MM.1S (cell line): ENCODE measurements around the gene GAREM1.
"Not testable (repeated sequence)": the region's sequence is repeated elsewhere in the genome, so short reads cannot be mapped to it uniquely, and the experiment has no call there.

Source experiments
- DNase-seq: peaks from one replicate; pipeline ENCODE4 v3.0.0-alpha.2; 2015
- H2AFZ ChIP-seq: fragments of 300-600 bp; sonication (generic); 2 replicates; pipeline ENCODE4 v1.6.0; 2016; ENCODE audit warnings: antibody characterized with exemption, low read length
- H3F3A ChIP-seq: fragments of 300-600 bp; sonication (generic); 2 replicates; pipeline ENCODE4 v1.6.1; 2016; ENCODE audit warnings: mild to moderate bottlenecking, antibody characterized with exemption, low read length, moderate library complexity, mixed read lengths; ENCODE audit not compliant: insufficient read depth
- H3K27ac ChIP-seq: fragments of 300-600 bp; sonication (generic); 2 replicates; pipeline ENCODE4 v1.5.1; 2016; ENCODE audit warnings: mild to moderate bottlenecking, low read length
- H3K27me3 ChIP-seq: fragments of 300-600 bp; sonication (generic); replicated peaks from 2 replicates; pipeline ENCODE4 v1.6.0; 2016; ENCODE audit warnings: low read length; ENCODE audit not compliant: insufficient read depth
- H3K36me3 ChIP-seq: fragments of 300-600 bp; sonication (generic); replicated peaks from 2 replicates; pipeline ENCODE4 v1.6.1; 2016; ENCODE audit warnings: mild to moderate bottlenecking, low read length, mixed read lengths; ENCODE audit not compliant: insufficient read depth
- H3K4me1 ChIP-seq: fragments of 300-600 bp; sonication (generic); 2 replicates; pipeline ENCODE4 v1.6.1; 2016; ENCODE audit warnings: low read length, mixed read lengths
- H3K4me2 ChIP-seq: fragments of 300-600 bp; sonication (generic); 2 replicates; pipeline ENCODE4 v1.6.0; 2016; ENCODE audit warnings: low read depth, low read length
- H3K4me3 ChIP-seq: fragments of 300-600 bp; sonication (generic); 2 replicates; pipeline ENCODE4 v1.5.1; 2016; ENCODE audit warnings: low read length, mixed read lengths
- H3K79me2 ChIP-seq: fragments of 300-600 bp; sonication (generic); 2 replicates; pipeline ENCODE4 v1.6.1; 2016; ENCODE audit warnings: mixed run types, low read length, mixed read lengths
- H3K9ac ChIP-seq: fragments of 300-600 bp; sonication (generic); 2 replicates; pipeline ENCODE4 v1.6.1; 2016; ENCODE audit warnings: low read length, mixed read lengths
- H3K9me2 ChIP-seq: fragments of 300-600 bp; sonication (generic); replicated peaks from 2 replicates; pipeline ENCODE4 v1.6.1; 2016; ENCODE audit warnings: mild to moderate bottlenecking, low read length, mixed read lengths; ENCODE audit not compliant: insufficient read depth
- H3K9me3 ChIP-seq: fragments of 300-600 bp; sonication (generic); replicated peaks from 2 replicates; pipeline ENCODE4 v1.6.1; 2016; ENCODE audit warnings: mild to moderate bottlenecking, low read length, mixed read lengths; ENCODE audit not compliant: insufficient read depth
- H4K20me1 ChIP-seq: fragments of 300-600 bp; sonication (generic); 2 replicates; pipeline ENCODE4 v1.6.1; 2016; ENCODE audit warnings: mild to moderate bottlenecking, low read length, moderate library complexity, mixed read lengths; ENCODE audit not compliant: insufficient read depth
- CTCF ChIP-seq: fragments of 300-600 bp; sonication (generic); IDR thresholded peaks from 2 replicates; pipeline ENCODE4 v1.5.1; 2016; ENCODE audit warnings: antibody characterized with exemption, low read length, mixed read lengths
- EZH2 ChIP-seq: fragments of 300-600 bp; sonication (generic); optimal IDR thresholded peaks from 2 replicates; pipeline ENCODE3; 2017; ENCODE audit warnings: low read depth, mild to moderate bottlenecking, antibody characterized with exemption, low read length, mixed read lengths
- EZH2phosphoT487 ChIP-seq: fragments of 300-600 bp; sonication (generic); IDR thresholded peaks from 2 replicates; pipeline ENCODE4 v1.6.1; 2018; ENCODE audit warnings: antibody characterized with exemption, low read length

Gene GAREM1

GRCh38 chr18:32507093-32507492, 36.4 kb upstream of the GAREM1 start:
- Histone ChIP-seq H3K4me1 (no peaks in the 10 kb centered on the region), H2AFZ (no peak overlapping the region), H3K36me3 (no peaks in the 10 kb centered on the region), H3K79me2 (no peaks in the 10 kb centered on the region), H3K27ac (no peak overlapping the region), H3K9ac (no peak overlapping the region), H3K9me2 (no peaks in the 10 kb centered on the region), H3K27me3 (no peaks in the 10 kb centered on the region), H3K9me3 (no peaks in the 10 kb centered on the region), H3F3A (no peaks in the 10 kb centered on the region), H3K4me2 (no peak overlapping the region), H4K20me1 (no peaks in the 10 kb centered on the region), H3K4me3 (no peak overlapping the region)
- DNase-seq = no peak
- TF ChIP-seq EZH2 = no peak
- no peak for TF ChIP-seq EZH2phosphoT487
- no peak for TF ChIP-seq CTCF

DNA sequence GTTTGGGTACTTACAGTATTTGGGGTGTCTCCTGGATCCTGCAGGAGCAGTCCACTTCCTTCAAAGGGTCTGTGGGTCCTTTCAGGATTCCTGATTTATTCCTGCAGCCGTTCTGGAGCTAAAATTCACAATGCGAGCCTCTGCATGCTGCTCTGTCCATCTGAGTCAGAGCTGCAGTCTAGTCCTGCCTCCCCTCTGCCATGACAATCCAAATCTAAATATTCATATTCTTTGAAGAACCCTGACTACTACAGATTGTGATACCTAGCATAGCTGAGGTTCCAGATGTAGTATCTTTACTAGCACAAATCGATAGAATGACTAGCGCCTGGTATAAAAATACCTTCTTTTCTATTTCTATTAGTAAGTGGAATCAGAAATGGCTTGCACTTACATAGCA, 31.3 kb upstream of the GAREM1 start:
- Histone ChIP-seq H3K9ac (no peak overlapping the region), H2AFZ (no peak overlapping the region), H3K4me2 (no peak overlapping the region), H3K27ac (no peak overlapping the region), H3K4me1 (no peaks in the 10 kb centered on the region), H4K20me1 (no peaks in the 10 kb centered on the region), H3K36me3 (no peaks in the 10 kb centered on the region), H3F3A (no peaks in the 10 kb centered on the region), H3K9me2 (no peaks in the 10 kb centered on the region), H3K27me3 (no peaks in the 10 kb centered on the region), H3K4me3 (no peak overlapping the region), H3K79me2 (no peaks in the 10 kb centered on the region), H3K9me3 (no peaks in the 10 kb centered on the region)
- TF ChIP-seq EZH2 = no peak
- no peak for TF ChIP-seq CTCF
- TF ChIP-seq EZH2phosphoT487 = no peak
- no peak for DNase-seq

DNA sequence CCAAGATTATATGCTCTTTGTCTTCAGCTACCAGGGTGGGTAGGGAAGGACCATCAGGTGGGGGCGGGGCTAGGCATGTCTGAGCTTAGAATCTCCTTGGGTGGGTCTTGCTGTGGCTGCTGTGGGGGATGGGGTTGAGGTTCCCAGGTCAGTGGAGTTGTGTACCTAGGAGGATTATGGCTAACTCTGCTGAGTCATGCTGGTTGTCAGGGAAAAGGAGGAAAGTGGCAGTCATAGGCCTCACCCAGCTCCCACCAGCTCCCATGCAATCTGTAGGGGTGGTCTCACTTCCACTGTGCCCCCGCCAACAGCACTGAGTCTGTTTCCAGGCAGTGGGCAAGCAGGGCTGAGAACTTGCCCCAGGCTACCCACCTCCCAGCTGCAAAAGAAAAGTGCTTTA, 30.6 kb upstream of the GAREM1 start:
- not testable (repeated sequence) for H3K4me3 ChIP-seq, H3K9me3 ChIP-seq, H3K4me2 ChIP-seq, H3K9me2 ChIP-seq, H3K4me1 ChIP-seq, H2AFZ ChIP-seq, H3F3A ChIP-seq, DNase-seq, H3K79me2 ChIP-seq, H3K36me3 ChIP-seq, H3K27me3 ChIP-seq, H3K27ac ChIP-seq, H4K20me1 ChIP-seq, H3K9ac ChIP-seq

- Histone ChIP-seq H3K36me3 (no peaks in the 10 kb centered on the region), H3K4me3 (no peak overlapping the region), H3K27me3 (no peaks in the 10 kb centered on the region), H3K9me3 (no peaks in the 10 kb centered on the region), H3F3A (no peaks in the 10 kb centered on the region), H3K9me2 (no peaks in the 10 kb centered on the region), H3K9ac (no peak overlapping the region), H3K27ac (no peak overlapping the region), H3K4me2 (no peak overlapping the region), H3K4me1 (0 out of 2 replicates have a peak, but pooled peaks cover 6% of the 10 kb centered on the region), H3K79me2 (no peaks in the 10 kb centered on the region), H2AFZ (no peak overlapping the region), H4K20me1 (no peaks in the 10 kb centered on the region)
- TF ChIP-seq CTCF (no peak), EZH2phosphoT487 (no peak), EZH2 (no peak)
- DNase-seq = no peak
Measured at GRCh38 chr18:32483002-32483401, 12.3 kb upstream of the GAREM1 start.
